GM12892 (cell line): ENCODE results near the gene RASA4B.

ENCODE experiments used
- POLR2A ChIP-seq: IDR thresholded peaks from 2 replicates; pipeline ENCODE4 v1.6.1; 2011; ENCODE audit warnings: low read depth, low read length, control low read depth
- POLR2AphosphoS5 ChIP-seq: IDR thresholded peaks from 2 replicates; pipeline ENCODE4 v1.6.1; 2011; ENCODE audit warnings: low read depth, low read length, control low read depth
- TAF1 ChIP-seq: IDR thresholded peaks from 2 replicates; pipeline ENCODE4 v1.6.1; 2011; ENCODE audit warnings: low read depth, mild to moderate bottlenecking, control low read depth, low read length, borderline replicate concordance

DNA sequence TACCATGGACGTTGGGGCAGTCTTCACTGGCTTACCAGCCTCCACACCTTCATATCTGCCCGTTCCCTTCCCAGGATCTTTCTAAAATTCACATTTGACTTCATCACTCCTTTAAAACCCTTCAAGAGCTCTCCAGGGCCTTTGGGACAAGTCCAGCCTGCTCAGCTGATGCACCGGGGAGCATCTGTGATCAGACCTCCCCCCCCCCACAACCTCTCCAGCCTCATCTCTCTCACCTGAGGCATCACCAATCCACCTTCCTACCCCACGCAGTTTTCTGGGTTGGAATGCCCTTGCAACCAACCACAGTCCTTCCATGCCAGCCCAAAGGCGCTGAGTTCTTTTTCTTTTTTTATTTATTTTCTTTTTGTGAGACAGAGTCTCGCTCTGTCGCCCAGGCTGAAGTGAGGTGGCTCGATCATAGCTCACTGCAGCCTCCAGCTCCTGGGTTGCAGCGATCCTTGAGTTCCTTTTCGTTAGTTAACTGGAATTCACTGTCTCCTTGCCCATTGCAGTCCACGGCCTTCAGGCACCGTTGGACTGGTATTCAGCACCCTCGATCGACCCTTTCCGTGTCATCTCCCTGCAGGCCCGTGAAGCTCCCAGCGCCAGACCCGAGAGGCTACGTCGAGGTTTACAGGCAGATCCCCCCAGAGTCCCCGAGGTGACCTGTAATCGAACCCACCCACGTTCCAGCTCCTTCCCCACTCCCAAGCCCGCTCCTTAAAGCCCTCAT lies 53.6 kb downstream of the RASA4B start:
- TF ChIP-seq POLR2AphosphoS5 (no peak), POLR2A (no peak), TAF1 (no peak)
